ENCODE measurements around the gene BUB1B.

The BUB1B gene

DNA sequence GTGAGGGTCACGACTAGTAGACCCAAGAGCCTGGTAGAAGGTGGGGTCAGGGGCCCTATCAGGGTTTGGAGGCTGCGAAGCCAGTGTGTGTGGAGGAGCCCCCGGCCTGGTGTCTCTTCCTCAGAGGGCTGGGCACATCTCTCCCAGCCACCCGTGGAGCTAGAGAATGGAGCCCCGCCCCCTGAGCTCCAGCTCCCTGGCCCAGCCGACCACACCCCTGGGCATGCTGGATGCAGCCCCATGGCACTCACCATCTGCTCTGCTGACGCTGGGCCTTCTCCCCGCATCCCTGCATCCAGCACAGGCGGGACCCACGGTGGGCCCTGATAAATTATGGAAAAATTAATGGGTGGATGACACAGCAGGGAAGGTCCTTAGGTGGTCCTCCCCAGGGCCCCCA lies 104.5 kb downstream of the BUB1B start:
- H3K27me3 ChIP-seq (ENCODE audit: insufficient read depth, low read length): no peaks in the 10 kb centered on the region
- no peaks in the 10 kb centered on the region for H3K36me3 ChIP-seq (ENCODE audit: insufficient read depth, low read depth, low read length)
- no peak overlapping the region for H3K9ac ChIP-seq (ENCODE audit: low read depth, low read length)
- no peaks in the 10 kb centered on the region for H3K9me3 ChIP-seq (ENCODE audit: insufficient read depth, low read depth, low read length)
- no peak overlapping the region for H3K27ac ChIP-seq (ENCODE audit: low read length)
- no peak overlapping the region for H3K4me3 ChIP-seq (ENCODE audit: low read length)
- no peaks in the 10 kb centered on the region for H3K4me1 ChIP-seq (ENCODE audit: insufficient read depth, low read length)

DNA sequence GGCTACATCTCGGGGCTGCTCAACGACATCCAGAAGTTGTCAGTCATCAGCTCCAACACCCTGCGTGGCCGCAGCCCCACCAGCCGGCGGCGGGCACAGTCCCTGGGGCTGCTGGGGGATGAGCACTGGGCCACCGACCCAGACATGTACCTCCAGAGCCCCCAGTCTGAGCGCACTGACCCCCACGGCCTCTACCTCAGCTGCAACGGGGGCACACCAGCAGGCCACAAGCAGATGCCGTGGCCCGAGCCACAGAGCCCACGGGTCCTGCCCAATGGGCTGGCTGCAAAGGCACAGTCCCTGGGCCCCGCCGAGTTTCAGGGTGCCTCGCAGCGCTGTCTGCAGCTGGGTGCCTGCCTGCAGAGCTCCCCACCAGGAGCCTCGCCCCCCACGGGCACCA lies 105.0 kb downstream of the BUB1B start:
- no peaks in the 10 kb centered on the region for H3K27me3 ChIP-seq (ENCODE audit: insufficient read depth, low read length)
- no peaks in the 10 kb centered on the region for H3K4me1 ChIP-seq (ENCODE audit: insufficient read depth, low read length)
- H3K27ac ChIP-seq (ENCODE audit: low read length): no peak overlapping the region
- no peak overlapping the region for H3K4me3 ChIP-seq (ENCODE audit: low read length)
- no peaks in the 10 kb centered on the region for H3K9me3 ChIP-seq (ENCODE audit: insufficient read depth, low read depth, low read length)
- H3K36me3 ChIP-seq (ENCODE audit: insufficient read depth, low read depth, low read length): no peaks in the 10 kb centered on the region
- H3K9ac ChIP-seq (ENCODE audit: low read depth, low read length): no peak overlapping the region

DNA sequence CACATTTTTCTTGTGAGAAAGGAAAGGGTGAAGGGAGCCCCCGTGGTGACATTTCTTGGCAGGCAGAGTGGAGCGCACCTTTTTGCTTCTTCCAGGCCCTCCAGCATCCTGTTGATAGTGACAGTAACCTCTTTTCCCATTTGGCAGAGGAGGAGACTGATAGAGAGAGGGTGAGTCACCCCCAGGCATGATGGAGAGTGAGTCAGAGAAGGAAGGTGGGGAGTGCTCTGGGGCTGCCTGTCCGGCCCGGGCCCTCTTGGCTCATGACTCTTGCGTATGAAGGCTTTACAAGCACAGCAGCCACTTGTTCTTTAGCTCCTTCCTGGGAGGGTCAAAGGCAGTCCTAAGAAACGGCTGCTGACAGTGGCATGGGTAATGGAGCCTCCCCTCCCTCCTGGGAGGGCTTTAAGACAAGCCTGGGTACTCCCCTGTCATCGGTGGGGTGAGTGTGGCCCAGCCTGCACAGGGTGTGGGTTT lies 106.0 kb downstream of the BUB1B start:
- no peak overlapping the region for H3K9ac ChIP-seq (ENCODE audit: low read depth, low read length)
- no peak overlapping the region for H3K4me3 ChIP-seq (ENCODE audit: low read length)
- no peaks in the 10 kb centered on the region for H3K27me3 ChIP-seq (ENCODE audit: insufficient read depth, low read length)
- no peaks in the 10 kb centered on the region for H3K36me3 ChIP-seq (ENCODE audit: insufficient read depth, low read depth, low read length)
- no peaks in the 10 kb centered on the region for H3K4me1 ChIP-seq (ENCODE audit: insufficient read depth, low read length)
- no peak overlapping the region for H3K27ac ChIP-seq (ENCODE audit: low read length)
- no peaks in the 10 kb centered on the region for H3K9me3 ChIP-seq (ENCODE audit: insufficient read depth, low read depth, low read length)

DNA sequence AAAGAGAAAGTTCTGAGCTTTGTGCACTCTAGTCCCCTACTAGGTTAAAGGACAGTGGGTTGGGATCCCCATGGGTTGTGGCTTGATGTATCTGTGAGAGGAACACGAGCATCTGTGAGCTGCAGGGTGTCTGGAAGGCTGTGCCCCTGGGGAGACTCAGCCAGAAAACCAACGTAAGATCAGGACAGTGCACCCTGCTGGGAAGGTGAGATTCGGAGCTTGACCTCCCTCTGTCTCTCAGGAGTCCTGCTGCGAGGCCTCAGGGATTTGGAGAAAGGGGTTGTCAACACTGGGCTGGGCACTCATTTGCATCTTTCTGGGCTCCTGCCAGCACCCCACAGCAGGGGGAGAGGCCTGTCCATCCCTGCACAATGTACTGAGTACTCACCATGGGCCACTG lies 106.8 kb downstream of the BUB1B start:
- Histone ChIP-seq H3K36me3 (ENCODE audit: insufficient read depth, low read depth, low read length) (no peaks in the 10 kb centered on the region), H3K9ac (ENCODE audit: low read depth, low read length) (no peak overlapping the region), H3K27me3 (ENCODE audit: insufficient read depth, low read length) (no peaks in the 10 kb centered on the region), H3K4me3 (ENCODE audit: low read length) (no peak overlapping the region), H3K9me3 (ENCODE audit: insufficient read depth, low read depth, low read length) (no peaks in the 10 kb centered on the region), H3K4me1 (ENCODE audit: insufficient read depth, low read length) (no peaks in the 10 kb centered on the region), H3K27ac (ENCODE audit: low read length) (no peak overlapping the region)

DNA sequence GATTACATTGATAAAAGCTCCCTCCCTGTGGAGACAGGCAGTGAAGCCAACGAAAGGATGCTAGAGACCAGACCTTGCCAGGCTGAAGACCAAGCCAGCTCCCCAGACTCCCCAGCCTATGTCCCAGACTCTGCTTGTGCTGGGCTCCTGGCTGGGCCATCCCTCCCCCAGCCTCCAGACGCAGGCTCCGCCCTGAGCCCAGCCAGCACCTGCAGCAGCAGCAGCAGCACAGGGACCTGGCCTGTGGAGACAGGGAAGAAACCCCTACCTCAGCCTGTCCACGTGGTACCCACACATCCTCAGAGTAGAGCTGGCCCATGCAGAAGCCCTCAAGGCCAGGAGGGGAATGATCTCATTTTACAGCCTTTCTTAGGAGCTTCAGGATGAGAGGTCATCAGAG lies 108.7 kb downstream of the BUB1B start:
- no peaks in the 10 kb centered on the region for H3K9me3 ChIP-seq (ENCODE audit: insufficient read depth, low read depth, low read length)
- no peaks in the 10 kb centered on the region for H3K36me3 ChIP-seq (ENCODE audit: insufficient read depth, low read depth, low read length)

DNA sequence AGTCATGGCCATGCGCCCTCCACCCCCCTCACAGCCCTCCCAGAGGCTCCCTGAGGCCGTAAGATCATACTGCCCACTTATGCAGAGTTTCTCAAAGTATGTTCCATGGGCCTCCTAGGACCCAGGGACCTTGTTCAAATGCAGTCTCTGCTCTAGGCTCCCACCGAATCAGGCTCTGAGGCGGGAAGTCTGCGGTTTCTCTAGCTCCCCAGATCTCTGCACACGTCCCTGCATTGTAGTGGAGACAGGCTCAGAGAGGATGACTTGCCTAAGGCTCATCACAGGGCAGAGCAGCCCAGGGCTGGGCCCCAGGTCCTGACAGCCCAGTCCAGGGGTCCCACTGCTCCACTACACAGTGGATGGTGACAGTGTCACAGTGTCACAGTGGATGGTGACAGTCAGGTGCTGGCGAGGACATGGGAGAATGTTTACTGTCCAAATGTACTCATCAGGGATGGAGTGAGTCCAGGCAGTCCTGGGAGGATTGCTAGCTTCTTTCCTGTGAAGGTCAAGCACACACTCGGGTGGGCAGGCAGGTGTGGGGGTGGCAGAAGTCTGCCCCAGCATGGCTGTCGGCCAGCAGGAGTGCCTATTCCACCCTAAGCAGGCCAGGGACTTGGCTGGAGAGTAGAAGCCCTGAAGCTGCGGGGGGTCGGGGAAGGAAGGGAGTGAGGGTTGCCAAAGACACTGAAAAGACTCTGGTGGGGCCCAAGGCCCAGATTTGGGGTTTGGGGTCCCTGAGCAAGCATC lies 109.6 kb downstream of the BUB1B start:
- H3K27ac ChIP-seq (ENCODE audit: low read length): no peak overlapping the region
- H3K9me3 ChIP-seq (ENCODE audit: insufficient read depth, low read depth, low read length): no peaks in the 10 kb centered on the region
- no peaks in the 10 kb centered on the region; the same call in 1 of the 2 replicates for H3K4me1 ChIP-seq (ENCODE audit: insufficient read depth, low read length)
- no peaks in the 10 kb centered on the region for H3K36me3 ChIP-seq (ENCODE audit: insufficient read depth, low read depth, low read length)
- H3K4me3 ChIP-seq (ENCODE audit: low read length): no peak overlapping the region
- no peaks in the 10 kb centered on the region for H3K27me3 ChIP-seq (ENCODE audit: insufficient read depth, low read length)
- H3K9ac ChIP-seq (ENCODE audit: low read depth, low read length): no peak overlapping the region

More for the DNA sequence above, 108.7 kb downstream of the BUB1B start:
- no peaks in the 10 kb centered on the region for H3K27me3 ChIP-seq (ENCODE audit: insufficient read depth, low read length)
- H3K4me1 ChIP-seq (ENCODE audit: insufficient read depth, low read length): no peaks in the 10 kb centered on the region
- no peak overlapping the region for H3K27ac ChIP-seq (ENCODE audit: low read length)
- no peak overlapping the region for H3K9ac ChIP-seq (ENCODE audit: low read depth, low read length)
- H3K4me3 ChIP-seq (ENCODE audit: low read length): no peak overlapping the region
